Umbilical cord (tissue), 1 donor: Measurements from ENCODE around the gene MYO9B. TPM values are rescaled to one million over a fixed set of nuclear protein-coding genes. Genes with fewer than 3 reads are reported as not detected.

Source experiments
- total RNA-seq: library from RNA; depleted of rRNA; stranded (reverse); fragments of >200 nt; gene quantifications from one replicate; pipeline ENCODE4 v1.2.3, GENCODE V29; 2014; ENCODE audit warnings: low replicate concordance; ENCODE audit not compliant: insufficient read depth

The MYO9B gene
- total RNA-seq, 1 donor from 2014 or later = 80.7 TPM

Other genes with a start within 250 kb of the MYO9B start
- 17.8 TPM for gene SIN3B, start 246.4 kb upstream of the MYO9B start, total RNA-seq
- gene F2RL3, start 186.8 kb upstream of the MYO9B start, total RNA-seq = 2.2 TPM
- 11.3 TPM for gene CPAMD8, start 49.0 kb upstream of the MYO9B start, total RNA-seq
- 7.5 TPM for gene HAUS8, start 325 bp upstream of the MYO9B start, total RNA-seq
- gene USE1, start 139.6 kb downstream of the MYO9B start, total RNA-seq = 11.1 TPM
- gene OCEL1, start 150.4 kb downstream of the MYO9B start, total RNA-seq = 3.4 TPM
- gene NR2F6, start 170.1 kb downstream of the MYO9B start, total RNA-seq = 20.0 TPM
- 1.2 TPM for gene USHBP1, start 189.0 kb downstream of the MYO9B start, total RNA-seq
- 45.3 TPM for gene BABAM1, start 191.7 kb downstream of the MYO9B start, total RNA-seq
- gene ANKLE1, start 206.1 kb downstream of the MYO9B start, total RNA-seq = not detected
- 8.7 TPM for gene ABHD8, start 227.6 kb downstream of the MYO9B start, total RNA-seq
- gene MRPL34, start 230.1 kb downstream of the MYO9B start, total RNA-seq = 18.5 TPM
- gene DDA1, start 233.8 kb downstream of the MYO9B start, total RNA-seq = 6.5 TPM